Measurements from ENCODE around the gene SEC16A. TPM values are rescaled to one million over a fixed set of nuclear protein-coding genes. Genes with fewer than 3 reads are reported as not detected.

SEC16A gene
- total RNA-seq, 4 donors from 2014 or later = 47.7 to 73.8 (median 62.5) TPM

GRCh38 chr9:136512651-136513071, 29.8 kb upstream of the SEC16A start:
- no peaks in the 10 kb centered on the region for H3K27me3 ChIP-seq
- H3K36me3 ChIP-seq = peaks cover 35 to 38% of the 10 kb centered on the region in 2 donors
- H3K9me3 ChIP-seq = no peaks in the 10 kb centered on the region
- WGBS, 2 donors = 75 to 83% methylated on average over 9 to 10 of the region's 13 CpGs
- peak overlapping the region; percentile 60 to 82 (median 72) for H3K27ac ChIP-seq
- H3K4me3 ChIP-seq (replicated peaks in 1 of 3) = no peak overlapping the region
- no peak for TF ChIP-seq CTCF (IDR thresholded peaks at IDR 0.05)
- TF ChIP-seq POLR2A (IDR thresholded peaks at IDR 0.05) = no peak
- no peak for DNase-seq
- peaks cover 0 to 14% of the 10 kb centered on the region in 2 donors for H3K4me1 ChIP-seq
- intact Hi-C loops (cut with DNase I) = no loop called here

- 79 to 82% methylated on average over 26 to 40 of the region's 46 CpGs for WGBS, 2 donors
- DNase-seq = peak; percentile 39 to 47
- peaks cover 0 to 14% of the 10 kb centered on the region in 2 donors for H3K4me1 ChIP-seq
These were observed 29.1 kb upstream of the SEC16A start for GRCh38 chr9:136511670-136512592.

GRCh38 chr9:136511144-136511669, 28.4 kb upstream of the SEC16A start:
- 95 to 100% methylated on average over 13 to 21 of the region's 28 CpGs for WGBS, 2 donors
- H3K27ac ChIP-seq = peak overlapping the region in 2 of 3 donors; percentile 49 to 53
- TF ChIP-seq POLR2A (IDR thresholded peaks at IDR 0.05) = no peak
- TF ChIP-seq CTCF (IDR thresholded peaks at IDR 0.05) = no peak
- H3K36me3 ChIP-seq = peaks cover 44 to 49% of the 10 kb centered on the region in 2 donors
- intact Hi-C loops (cut with DNase I) = no loop called here
- H3K4me3 ChIP-seq (replicated peaks in 1 of 3) = no peak overlapping the region
- no peaks in the 10 kb centered on the region for H3K9me3 ChIP-seq
- DNase-seq = no peak
- H3K27me3 ChIP-seq = no peaks in the 10 kb centered on the region
- H3K4me1 ChIP-seq = peaks cover 0 to 14% of the 10 kb centered on the region in 2 donors

More at GRCh38 chr9:136511670-136512592, 29.1 kb upstream of the SEC16A start:
- Histone ChIP-seq H3K27ac (peak overlapping the region; percentile 60 to 82 (median 72)), H3K4me3 (replicated peaks in 1 of 3) (no peak overlapping the region), H3K36me3 (peaks cover 42 to 44% of the 10 kb centered on the region in 2 donors), H3K27me3 (no peaks in the 10 kb centered on the region), H3K9me3 (no peaks in the 10 kb centered on the region)
- TF ChIP-seq POLR2A (IDR thresholded peaks at IDR 0.05) (no peak), CTCF (IDR thresholded peaks at IDR 0.05) (no peak)
- intact Hi-C loops (cut with DNase I) = no loop called here

- intact Hi-C loops (cut with DNase I) = no loop called here
- Histone ChIP-seq H3K27me3 (no peaks in the 10 kb centered on the region), H3K36me3 (peaks cover 44 to 52% of the 10 kb centered on the region in 2 donors), H3K4me3 (replicated peaks in 1 of 3) (no peak overlapping the region), H3K4me1 (peaks cover 0 to 14% of the 10 kb centered on the region in 2 donors), H3K9me3 (no peaks in the 10 kb centered on the region), H3K27ac (peak overlapping the region; percentile 7 to 53 (median 24))
- 82 to 95% methylated on average over 6 to 15 of the region's 26 CpGs for WGBS, 2 donors
- DNase-seq = no peak
- TF ChIP-seq POLR2A (IDR thresholded peaks at IDR 0.05) = no peak
- no peak for TF ChIP-seq CTCF (IDR thresholded peaks at IDR 0.05)
These were observed 27.7 kb upstream of the SEC16A start for GRCh38 chr9:136510561-136510960.

All from thyroid gland (tissue), 4 donors.